ENCODE data around the gene FCHSD2.
A peak's percentile ranks its signal among the peaks of the same experiment; 100 is the strongest.

DNA sequence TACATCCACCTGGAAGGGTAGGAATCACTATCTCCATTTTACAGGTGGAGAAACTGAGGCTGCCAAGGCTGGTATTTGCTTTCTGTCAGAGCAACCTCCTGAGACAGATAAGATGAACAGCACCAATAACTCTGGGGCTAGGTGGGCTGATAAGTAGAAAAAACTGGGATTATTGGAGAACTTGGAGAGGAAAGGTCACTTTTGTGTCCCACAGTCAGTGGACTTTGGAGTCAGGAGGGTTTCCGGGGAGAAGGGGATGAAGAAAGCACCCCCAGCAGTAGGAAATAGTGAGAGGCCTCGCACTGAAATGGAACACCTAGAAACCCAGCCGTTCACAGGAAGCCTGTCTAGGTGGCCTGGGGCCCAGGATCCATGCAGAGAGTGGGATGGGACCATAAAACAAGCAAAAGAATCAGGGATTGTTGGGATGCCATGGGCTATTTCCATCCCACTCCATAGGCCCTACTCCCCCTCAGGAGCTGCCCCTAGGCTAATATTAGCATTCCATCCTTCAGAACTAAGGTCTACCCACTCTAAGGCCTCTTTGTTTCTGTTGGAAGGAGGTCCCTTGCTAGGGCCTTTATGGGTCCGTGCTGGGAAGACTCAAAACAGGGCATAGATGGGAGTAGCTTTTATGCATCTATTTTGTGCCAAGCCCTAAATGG is 31.0 kb upstream of the FCHSD2 start:
- TF ChIP-seq, protein P1, sequence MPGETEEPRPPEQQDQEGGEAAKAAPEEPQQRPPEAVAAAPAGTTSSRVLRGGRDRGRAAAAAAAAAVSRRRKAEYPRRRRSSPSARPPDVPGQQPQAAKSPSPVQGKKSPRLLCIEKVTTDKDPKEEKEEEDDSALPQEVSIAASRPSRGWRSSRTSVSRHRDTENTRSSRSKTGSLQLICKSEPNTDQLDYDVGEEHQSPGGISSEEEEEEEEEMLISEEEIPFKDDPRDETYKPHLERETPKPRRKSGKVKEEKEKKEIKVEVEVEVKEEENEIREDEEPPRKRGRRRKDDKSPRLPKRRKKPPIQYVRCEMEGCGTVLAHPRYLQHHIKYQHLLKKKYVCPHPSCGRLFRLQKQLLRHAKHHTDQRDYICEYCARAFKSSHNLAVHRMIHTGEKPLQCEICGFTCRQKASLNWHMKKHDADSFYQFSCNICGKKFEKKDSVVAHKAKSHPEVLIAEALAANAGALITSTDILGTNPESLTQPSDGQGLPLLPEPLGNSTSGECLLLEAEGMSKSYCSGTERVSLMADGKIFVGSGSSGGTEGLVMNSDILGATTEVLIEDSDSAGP (CRISPR knock-in tag; IDR thresholded peaks at IDR 0.05; ENCODE audit: borderline replicate concordance): no peak
- TF ChIP-seq CHCHD3 (CRISPR knock-in tag; IDR thresholded peaks at IDR 0.05): no peak
- TF ChIP-seq NCOR1 (IDR thresholded peaks at IDR 0.05; ENCODE audit: borderline replicate concordance, low read length): peak; percentile 59
- TF ChIP-seq ZFAT (CRISPR knock-in tag; conservative IDR thresholded peaks at IDR 0.05): no peak
- TF ChIP-seq, protein P2, sequence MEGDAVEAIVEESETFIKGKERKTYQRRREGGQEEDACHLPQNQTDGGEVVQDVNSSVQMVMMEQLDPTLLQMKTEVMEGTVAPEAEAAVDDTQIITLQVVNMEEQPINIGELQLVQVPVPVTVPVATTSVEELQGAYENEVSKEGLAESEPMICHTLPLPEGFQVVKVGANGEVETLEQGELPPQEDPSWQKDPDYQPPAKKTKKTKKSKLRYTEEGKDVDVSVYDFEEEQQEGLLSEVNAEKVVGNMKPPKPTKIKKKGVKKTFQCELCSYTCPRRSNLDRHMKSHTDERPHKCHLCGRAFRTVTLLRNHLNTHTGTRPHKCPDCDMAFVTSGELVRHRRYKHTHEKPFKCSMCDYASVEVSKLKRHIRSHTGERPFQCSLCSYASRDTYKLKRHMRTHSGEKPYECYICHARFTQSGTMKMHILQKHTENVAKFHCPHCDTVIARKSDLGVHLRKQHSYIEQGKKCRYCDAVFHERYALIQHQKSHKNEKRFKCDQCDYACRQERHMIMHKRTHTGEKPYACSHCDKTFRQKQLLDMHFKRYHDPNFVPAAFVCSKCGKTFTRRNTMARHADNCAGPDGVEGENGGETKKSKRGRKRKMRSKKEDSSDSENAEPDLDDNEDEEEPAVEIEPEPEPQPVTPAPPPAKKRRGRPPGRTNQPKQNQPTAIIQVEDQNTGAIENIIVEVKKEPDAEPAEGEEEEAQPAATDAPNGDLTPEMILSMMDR (CRISPR knock-in tag; IDR thresholded peaks at IDR 0.05): 0 out of 2 replicates have a peak, but pooled peaks have one; percentile 16
- no peak for TF ChIP-seq HNRNPL (IDR thresholded peaks at IDR 0.05; ENCODE audit: low read depth, low read length)
- no peak for TF ChIP-seq POLR2AphosphoS5 (IDR thresholded peaks at IDR 0.05; ENCODE audit: low read depth, low read length)
